CD4-positive, alpha-beta T cell treated with Interferon gamma for 1 hour (primary cell): ENCODE measurements around the gene SPATA31E1.

Experiments
- DNase-seq: peaks from one replicate; pipeline ENCODE4 v3.0.0-alpha.2; 2020

Gene SPATA31E1

DNA sequence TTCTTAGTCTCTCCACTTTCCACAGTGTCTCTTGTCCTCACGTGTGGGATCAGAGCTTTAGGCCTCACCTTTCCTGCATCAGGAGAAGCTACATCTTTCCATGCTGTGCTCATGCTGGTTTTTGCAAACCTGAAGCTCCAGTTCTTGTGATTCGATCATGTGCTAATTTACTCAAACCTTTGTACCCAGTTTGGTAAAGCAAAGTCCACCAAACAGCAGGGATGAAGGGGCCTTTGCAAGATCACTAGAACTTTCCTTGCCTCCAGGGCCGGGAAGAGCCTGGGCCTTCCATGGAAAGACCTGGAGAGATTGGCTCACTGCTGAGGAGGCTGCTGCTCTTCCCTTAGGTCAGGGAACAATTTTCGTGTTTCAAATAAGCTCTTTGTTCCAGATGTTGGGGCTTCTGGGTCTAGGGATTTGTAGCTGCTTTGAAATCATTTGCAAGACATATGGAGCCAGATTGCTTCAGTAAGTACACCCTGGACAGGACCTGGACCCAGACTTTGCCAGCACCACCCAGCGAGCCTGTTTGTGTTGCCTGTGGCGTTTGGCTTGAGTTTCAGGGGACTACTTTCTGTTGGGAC lies 18.7 kb upstream of the SPATA31E1 start:
- no peak for DNase-seq

DNA sequence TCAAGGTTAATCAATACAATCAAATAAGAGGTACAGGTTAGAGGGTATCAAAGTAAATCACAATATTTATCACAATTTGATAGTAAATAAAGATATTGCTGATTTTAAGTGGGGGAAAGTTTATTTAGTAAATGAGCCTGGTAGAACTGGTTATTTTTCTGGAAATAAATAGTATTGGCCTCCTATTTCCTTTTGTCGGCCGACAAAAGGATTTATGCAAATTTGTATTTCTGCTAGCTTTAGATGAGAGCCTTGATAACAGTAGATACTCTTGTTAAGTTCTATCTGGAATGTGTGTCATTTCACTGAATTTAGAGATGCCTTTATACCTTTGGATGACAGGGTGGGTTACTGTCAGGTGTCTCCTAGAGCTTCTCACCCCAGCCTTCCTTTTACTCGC lies 17.8 kb upstream of the SPATA31E1 start:
- no peak for DNase-seq

DNA sequence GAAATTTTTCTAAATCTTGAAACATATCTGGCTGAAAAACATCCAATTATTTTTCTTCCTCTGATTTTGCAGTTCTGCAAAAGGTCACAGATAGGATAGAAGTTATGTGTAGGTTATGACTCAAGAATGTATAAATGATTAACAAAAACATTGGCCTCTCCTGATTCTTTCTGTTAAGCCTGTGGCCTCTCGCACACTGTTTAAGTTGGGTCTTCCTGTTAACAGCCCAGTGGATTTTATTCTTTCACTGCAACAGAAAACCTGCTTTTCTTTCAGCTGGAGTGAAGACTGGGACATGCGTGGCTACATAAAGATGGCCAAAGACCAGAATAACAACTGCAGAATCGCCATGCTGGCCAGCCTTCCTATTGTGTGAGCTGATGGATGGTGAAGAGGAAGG lies 17.1 kb upstream of the SPATA31E1 start:
- no peak for DNase-seq

DNA sequence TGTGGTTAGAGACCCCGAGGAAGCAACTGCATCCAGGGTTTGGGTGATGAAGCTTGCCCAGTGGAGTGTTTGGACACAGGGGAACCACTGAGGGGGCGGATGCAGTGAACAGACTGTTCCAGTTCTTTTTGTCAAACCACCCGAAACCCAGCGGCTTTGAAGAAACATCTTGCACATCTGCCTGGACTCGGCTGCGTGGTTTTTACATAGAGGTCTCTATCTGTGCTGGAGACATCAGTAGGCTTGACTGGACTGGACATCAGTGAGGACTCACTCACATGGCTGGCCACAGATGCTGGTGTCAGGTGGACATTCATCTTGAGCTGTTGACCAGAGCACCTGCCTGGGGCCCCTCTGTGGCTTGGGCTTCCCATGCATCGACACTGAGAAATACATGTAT lies 15.3 kb upstream of the SPATA31E1 start:
- no peak for DNase-seq

DNA sequence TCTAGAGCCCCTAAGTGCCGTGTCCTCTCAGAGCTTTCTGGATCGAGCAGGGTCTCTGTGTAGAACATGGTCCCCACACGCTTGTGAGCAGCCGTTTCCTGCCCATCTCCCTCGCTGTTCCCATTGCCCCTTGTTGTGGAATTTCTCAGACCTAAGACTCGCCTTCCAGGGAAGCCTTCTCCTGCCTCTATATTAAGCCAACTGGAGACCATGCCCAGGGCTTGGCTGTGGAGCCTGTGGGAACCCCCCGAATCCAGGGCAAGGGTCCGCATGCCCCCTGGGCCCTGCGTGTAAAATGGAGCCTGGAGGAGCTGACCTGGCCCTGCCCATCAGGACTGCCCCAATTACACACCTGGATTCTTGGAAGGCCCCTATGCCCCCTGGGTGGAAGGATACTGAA lies 14.5 kb upstream of the SPATA31E1 start:
- DNase-seq: no peak

DNA sequence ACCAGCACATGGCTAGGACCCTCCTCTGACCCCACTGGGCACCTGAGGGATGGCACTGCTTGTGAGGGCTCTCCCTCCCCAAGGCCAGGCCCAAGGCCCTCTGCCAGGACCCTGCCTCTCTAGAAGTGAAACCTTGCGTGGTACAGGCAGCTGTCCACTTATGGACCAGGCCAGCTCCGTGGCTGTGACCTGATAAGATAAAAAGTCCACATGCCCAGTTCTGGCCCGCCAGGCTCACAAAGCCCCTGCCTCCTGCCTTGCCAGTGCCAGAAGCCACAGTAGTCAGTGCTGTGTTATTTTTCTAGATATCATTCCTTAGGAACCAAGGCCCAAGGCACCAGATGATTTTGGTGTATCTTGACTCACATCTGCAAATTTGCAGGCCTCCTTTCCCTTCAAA lies 14.0 kb upstream of the SPATA31E1 start:
- no peak for DNase-seq

DNA sequence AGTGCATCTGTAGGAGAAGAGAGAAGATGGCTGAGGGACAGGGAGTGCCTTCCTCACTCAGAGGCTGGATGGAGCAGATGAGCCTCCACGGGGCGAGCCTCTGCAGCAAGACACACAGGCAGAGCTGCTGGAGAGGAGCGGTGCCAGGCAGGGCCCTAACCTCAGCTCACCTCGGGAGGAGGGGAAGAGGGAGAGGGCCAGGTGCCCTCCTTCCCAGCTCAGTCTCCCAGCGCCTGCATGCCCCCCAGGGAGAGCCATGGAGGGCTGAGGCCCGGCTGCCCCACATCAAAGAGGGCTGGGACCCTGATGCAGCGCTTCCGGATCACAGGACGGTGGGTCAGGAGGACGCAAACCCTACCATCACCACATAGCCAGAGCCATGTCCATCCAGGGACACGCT lies 13.6 kb upstream of the SPATA31E1 start:
- DNase-seq: no peak

DNA sequence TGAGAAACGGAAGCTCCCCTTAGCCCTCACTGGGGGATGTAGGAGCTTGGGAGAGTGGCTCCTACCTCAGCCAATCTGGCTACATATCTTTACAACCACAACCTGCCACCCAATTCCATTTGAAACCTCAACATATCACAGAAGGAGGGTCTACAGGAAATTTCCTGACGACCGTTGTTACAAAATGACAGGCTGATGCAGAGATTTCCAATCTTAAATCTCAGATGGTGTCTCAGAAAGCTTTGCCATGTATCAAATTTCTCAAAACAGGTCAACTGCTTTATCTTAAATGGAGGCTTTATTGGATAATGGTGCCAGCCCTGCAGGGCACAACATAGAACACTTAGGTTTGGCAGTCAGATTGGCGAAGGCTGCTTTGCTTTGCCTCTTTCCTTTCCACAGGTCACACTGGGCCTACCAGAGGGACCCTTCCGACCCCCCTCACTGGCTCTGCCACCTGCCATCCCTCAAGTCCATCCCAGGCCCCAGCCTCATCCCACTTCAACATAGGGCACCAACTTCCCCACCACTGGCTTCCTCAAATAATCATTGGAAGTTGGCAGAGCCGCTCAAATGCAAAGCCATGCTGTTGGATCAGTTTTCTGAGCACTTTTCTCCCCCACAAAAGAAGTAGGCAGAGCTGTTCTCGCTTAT lies 11.1 kb upstream of the SPATA31E1 start:
- no peak for DNase-seq

DNA sequence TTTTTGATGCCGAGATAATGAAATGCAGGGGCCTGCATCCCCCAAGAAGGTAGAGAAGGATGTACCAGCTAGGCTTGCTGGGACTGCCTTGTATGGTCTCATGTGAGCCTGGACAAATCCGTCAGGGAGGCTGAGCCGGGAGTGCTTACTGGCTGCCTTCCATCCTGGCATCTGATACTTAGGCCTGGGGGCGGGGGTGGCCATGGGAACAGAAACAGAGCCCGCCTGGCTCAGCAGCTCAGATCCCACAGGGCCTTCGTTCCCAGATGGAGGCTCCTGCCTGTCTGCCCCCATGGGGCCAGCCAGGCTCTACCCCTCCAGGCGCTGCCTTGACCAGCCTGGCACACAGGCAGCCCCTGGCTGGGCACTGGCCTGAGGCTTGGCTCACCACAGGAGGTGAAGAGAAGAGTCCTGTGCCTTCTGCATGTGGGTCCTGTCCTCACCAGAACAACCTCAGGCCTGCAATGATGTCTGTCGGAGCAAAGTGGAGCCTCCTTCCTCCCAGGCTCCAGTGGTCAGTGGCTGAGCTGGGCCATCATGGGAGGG lies 10.5 kb upstream of the SPATA31E1 start:
- DNase-seq: no peak

DNA sequence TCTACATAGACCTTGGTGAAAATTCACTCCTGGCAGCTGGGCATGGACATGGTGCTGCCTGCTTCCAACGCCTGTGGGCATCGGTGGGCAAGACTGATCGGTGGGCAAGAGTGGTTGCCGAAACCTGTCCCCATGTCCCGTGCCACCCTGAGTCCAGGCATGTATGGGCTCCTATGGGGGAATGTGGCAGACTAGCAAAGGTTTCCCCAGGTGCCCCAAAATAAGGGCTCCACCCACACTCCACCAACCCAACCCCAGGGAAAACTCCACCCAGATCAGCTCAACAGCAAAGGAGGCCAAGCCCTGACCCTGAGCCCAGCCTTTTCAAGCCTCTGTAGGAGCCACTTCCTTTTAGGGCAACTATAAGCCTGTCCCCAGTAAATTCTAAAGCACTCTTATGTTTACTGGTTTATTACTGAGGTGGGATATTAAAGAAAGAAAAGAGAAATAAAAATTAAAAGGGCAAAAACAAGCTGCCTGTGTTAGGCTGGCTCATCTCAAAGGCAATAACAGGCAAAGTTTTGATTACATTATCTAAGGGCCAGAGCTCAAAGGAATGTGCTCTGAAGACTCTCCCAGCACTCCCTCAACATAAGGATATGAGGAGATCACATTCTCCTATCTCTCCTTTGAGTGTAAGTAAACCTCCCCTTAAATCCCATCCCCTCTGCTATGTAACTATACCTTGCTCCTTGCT lies 8.9 kb upstream of the SPATA31E1 start:
- DNase-seq: no peak

DNA sequence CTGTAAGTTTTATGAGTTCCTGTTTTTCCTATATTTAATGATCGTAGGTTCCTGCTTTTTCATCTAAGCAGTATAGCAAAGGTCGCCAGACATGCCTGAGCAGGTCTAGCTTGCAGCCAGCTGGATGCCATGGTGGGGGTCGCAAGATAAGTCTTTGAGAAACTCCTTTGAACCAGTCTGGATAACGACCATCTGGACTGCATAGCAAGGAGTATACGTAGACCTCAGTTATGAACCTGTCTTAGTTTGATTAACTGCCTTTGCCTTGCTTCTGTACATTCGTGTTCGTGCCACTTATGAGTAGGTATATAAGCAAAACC lies 8.4 kb upstream of the SPATA31E1 start:
- no peak for DNase-seq

DNA sequence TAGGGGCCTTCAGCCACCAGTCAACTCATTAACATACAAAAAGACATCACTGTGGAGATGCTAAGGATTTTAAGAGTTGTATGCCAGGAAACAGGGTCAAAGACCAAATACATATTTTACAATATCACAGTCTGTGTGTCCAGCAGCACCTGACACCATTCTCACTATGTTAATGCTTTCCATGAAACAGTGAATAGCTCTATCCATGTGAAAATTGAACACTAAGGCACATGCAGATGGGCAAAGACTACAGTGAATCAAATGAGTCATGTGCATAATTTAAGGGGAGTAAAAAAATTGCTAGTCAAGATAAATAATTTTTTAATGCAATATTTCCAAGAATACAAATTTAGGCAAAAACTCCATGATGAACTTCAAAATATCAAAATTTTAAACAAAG lies 7.6 kb upstream of the SPATA31E1 start:
- no peak for DNase-seq

DNA sequence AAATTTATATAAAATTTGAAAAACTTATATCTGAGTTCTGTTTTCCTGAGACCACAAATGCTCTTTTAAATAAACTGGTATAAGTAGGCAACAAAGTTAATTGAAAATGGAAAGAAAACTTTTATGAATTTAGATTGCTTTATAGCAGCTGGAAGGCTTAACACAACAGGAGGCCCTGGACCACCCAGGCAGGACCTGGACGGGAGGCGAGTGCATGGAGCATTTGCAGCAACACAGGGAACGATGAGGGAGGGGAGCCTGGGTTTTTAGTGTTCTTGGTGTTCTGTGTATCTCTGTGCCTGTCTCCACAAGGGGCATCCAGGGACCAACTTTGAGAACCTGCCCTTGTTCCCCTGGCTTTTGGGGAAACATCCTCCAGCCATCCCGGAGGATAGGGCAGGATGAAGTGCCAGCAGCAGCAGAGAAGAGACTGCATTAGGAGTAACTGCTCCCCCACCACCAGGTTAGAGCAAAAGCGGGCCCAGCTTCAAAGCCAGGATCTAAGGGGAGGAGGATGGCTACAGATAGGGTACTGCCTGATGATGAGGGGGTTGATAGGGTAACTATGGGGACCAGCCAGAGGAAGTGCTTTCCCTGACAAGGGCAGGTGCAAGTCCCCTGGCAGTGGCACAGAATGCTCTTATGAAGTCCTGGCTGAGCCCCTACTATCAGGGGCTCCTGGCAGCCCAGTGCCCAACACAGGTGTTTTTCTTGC lies 6.7 kb upstream of the SPATA31E1 start:
- DNase-seq: no peak

DNA sequence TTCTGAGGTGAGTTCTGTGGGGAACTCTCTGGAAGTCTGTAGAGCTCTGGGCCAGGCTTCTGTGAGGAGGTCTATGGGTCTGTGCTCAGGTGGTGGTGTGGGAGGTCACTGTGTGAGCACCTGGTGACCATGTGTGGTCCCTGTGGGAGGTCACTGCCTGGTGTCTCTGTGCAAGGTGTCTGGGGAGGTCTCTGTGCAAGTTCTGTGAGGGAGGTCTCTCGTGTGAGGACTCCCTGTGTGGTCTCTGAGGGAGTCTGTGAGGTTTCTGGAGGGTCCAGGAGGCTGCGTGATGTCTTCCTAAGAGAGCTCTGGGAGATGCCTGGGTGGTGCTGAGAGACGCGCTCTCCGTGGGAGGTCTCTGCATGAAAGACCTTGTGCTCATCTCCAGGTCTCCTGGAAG lies 6.0 kb upstream of the SPATA31E1 start:
- no peak for DNase-seq

DNA sequence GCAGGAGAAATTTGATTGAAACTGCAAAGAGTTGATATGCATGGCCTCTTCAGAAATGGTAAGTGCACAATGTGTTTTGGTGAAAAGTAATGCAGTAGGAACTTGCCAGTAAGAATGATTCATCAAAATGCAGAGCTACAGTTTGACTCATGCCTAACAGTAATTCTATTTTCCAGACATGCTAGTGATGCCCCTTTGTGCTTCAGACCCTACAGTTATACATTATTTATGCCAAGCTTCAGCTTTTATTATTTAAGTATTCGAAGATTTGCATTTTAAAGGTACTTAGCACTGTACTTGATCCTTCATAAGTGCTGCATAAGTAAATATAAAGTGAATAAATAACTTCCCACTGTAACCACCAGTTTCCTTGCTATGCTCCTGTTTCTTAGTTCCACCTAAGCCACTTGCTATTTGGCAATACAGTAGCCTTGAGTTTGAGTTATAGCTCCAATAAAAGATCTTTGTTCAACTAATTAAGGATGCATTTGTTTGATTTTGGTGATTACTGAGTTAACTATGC lies 3.6 kb upstream of the SPATA31E1 start:
- no peak for DNase-seq

DNA sequence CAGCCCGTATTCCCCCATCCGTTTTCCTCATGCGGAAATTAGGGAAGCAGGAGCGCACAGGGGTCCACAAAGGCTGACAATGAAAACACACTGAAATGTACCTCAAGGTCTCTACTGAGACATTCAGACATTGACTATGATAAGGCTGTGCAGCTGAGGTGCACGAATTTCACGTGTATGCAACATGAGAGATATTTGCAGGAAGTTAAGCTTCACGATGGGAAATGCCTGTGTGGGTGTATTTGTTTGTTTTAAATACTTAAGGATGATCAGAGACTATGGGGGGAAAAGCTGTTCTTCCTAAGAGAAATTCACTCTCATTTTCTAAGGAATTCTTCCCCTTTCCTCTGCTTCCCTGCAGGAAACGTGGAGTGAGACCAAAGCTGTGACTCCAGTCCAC lies 2.6 kb upstream of the SPATA31E1 start:
- DNase-seq: no peak

DNA sequence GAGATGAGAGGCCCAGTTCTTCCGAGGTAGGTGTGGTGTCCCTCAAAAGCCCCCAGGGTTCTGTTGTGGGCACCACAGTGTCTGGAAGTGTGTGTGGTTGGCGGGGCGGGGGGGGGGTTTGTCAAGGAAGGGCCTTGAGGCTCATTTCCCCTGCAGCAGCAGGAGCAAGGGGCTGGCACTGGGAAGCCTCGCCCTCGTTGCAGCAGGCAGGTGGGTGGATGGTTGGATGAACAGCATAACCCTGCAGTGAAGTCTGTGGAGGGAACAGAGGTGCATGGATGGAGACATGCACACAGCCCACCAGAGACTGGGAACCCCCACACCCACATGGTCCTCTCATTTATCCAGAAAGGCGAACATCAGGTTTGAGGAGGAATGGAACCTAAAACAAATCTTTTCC lies 2.0 kb upstream of the SPATA31E1 start:
- DNase-seq: no peak

DNA sequence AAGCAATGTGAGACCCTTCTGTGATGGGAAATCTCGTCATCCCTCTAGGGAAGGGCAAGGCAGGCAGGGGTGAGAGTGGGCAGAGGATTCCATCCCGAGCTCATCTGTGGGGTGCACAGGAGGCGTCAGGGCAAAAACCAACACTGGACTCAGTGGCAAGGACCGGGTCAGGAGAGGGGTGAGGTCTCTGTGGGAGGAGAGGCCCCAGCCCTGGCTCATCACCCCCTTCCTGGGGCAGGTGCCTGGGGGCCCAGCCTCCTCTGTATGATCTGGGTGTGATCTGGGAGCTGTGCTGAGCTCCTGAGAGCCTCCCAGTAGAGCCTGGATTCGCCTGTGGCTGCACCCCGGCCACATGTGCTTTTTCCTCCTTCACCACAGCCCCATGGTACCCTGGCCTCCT lies 597 bp downstream of the SPATA31E1 start:
- DNase-seq: no peak

DNA sequence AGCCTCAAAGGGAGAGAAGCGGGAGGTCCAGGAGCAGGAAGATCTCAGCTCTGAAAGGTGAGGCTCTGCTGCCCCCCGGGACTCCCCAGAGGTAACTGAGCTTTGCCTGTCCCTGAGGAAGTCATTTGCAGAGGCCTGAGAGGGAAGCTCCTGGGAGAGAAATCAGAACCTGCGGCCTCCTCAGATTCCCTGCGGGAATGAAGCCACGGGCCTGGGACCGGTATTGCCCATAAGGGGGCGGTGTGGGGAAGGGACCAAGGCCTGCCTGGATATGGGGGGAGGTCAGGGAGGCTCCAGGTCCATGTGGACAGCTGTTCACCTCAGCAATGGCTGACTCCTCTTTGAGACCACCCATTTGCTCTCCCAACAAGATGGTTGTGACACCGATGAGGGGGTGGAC lies 1.3 kb downstream of the SPATA31E1 start:
- no peak for DNase-seq

DNA sequence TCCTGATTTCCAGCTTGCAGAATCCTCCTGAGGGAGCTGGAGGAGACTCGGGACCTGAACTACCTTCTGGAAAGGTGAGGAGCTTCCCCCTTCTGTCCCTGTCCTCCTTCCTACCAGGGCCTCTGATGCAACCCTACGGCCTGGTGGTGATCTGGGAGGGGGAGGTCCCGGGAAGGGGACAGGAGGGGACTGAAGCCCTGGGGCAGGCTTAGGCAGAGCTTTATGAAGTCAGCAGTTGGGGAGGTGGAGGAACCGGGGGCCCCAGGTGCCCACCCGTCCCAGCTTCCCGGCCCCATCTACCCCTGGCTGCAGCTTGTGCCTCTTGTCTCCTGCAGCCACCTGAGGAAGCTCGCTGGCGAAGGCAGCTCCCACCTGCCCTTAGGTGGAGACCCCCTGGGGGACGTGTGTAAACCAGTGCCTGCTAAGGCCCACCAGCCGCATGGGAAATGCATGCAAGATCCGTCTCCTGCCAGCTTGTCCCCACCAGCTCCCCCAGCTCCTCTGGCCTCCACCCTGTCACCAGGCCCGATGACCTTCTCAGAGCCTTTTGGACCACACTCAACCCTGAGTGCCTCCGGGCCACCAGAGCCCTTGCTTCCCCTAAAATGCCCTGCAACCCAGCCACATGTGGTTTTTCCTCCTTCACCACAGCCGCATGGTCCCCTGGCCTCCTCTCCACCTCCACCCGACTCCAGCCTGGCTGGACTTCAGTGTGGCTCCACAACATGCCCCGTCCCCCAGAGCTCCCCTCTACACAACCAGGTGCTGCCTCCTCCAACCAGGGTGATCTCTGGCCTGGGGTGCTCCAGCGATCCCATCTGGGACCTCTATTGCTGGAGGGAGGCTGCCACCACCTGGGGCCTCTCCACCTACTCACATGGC lies 2.1 kb downstream of the SPATA31E1 start:
- no peak for DNase-seq

DNA sequence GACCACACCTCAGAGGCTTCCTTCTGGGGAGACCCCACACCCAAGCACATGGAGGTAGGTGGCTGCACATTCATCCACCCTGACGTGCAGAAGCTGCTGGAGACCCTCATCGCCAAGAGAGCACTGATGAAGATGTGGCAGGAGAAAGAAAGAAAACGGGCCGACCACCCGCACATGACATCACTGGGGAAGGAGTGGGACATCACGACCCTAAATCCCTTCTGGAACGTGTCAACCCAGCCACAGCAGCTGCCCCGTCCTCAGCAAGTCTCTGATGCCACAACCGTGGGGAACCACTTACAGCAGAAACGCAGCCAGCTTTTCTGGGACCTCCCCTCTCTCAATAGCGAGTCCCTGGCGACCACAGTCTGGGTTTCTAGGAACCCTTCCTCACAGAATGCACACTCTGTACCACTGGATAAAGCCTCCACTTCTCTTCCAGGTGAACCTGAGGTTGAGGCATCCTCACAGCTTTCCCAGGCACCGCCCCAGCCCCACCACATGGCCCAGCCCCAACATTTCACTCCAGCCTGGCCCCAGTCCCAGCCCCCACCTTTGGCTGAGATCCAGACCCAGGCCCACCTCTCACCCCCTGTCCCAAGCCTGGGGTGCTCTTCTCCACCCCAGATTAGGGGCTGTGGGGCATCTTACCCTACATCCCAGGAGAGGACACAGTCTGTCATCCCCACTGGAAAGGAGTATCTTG lies 3.0 kb downstream of the SPATA31E1 start:
- DNase-seq: no peak
